ENCODE results near the gene SPA17. TPM values are rescaled to one million over a fixed set of nuclear protein-coding genes. Genes with fewer than 3 reads are reported as not detected.

The SPA17 gene
- total and polyA plus RNA-seq, 2 of the 8 experiments (the other 6 are each of a cell fraction or from before 2014, with no cell fraction given) = 3.7 to 5.2 TPM

GRCh38 chr11:124678416-124678815, 4.7 kb downstream of the SPA17 start (continued):
- no peak for TF ChIP-seq SUZ12 (IDR thresholded peaks at IDR 0.05; ENCODE audit: low read length)
- TF ChIP-seq PHF8 (conservative IDR thresholded peaks at IDR 0.05; ENCODE audit: low read depth, low read length) = no peak

All from H1 (cell line).